Keratinocyte (primary cell): ENCODE results near the gene PLD5.

Experiments
- CTCF ChIP-seq, 3 experiments: IDR thresholded peaks in 1 of 3; conservative IDR thresholded peaks in 1 of 3; optimal IDR thresholded peaks in 1 of 3; 2 replicates in 2 of 3; 3 replicates in 1 of 3; pipeline versions ENCODE3 to v1.5.1; 2011; ENCODE audit warnings: low read length in 3 of 3, mild to moderate bottlenecking in 3 of 3, moderate library complexity in 2 of 3, control low read depth in 1 of 3, inconsistent platforms in 1 of 3; ENCODE audit not compliant: insufficient read depth in 2 of 3; ENCODE audit errors: extremely low read depth in 1 of 3
- EZH2 ChIP-seq: IDR thresholded peaks from one replicate; pipeline ENCODE4 v1.6.1; 2012; ENCODE audit warnings: inconsistent platforms, mild to moderate bottlenecking, low read length, moderate library complexity

- TF ChIP-seq CTCF (optimal IDR thresholded peaks at IDR 0.05 in 1 of 3, IDR thresholded peaks at IDR 0.05 in 1 of 3, conservative IDR thresholded peaks at IDR 0.05 in 1 of 3; ENCODE audit: extremely low read depth in 1 of 3, insufficient read depth in 2 of 3, low read length in 3 of 3) (no peak), EZH2 (no peak)
Measured at GRCh38 chr1:242447689-242448088, 76.8 kb downstream of the PLD5 start.
